KBM-7 (cell line): ENCODE results near the gene OR4F17.
"Not testable (repeated sequence)": the region's sequence is repeated elsewhere in the genome, so short reads cannot be mapped to it uniquely, and the experiment has no call there.

Source experiments
- DNase-seq: peaks from one replicate; pipeline ENCODE4 v3.0.0-alpha.2; 2015
- in situ Hi-C: fragments of 300-500 bp; cut with MboI; formaldehyde crosslinking; loops from 2 replicates; pipeline ENCODE4 v1.14.3; 2020; ENCODE audit warnings: low sequenced_read_pairs, low pct_unique_long_range_greater_than_20kb, mixed read lengths

Gene OR4F17, protein sequence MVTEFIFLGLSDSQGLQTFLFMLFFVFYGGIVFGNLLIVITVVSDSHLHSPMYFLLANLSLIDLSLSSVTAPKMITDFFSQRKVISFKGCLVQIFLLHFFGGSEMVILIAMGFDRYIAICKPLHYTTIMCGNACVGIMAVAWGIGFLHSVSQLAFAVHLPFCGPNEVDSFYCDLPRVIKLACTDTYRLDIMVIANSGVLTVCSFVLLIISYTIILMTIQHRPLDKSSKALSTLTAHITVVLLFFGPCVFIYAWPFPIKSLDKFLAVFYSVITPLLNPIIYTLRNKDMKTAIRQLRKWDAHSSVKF

DNA sequence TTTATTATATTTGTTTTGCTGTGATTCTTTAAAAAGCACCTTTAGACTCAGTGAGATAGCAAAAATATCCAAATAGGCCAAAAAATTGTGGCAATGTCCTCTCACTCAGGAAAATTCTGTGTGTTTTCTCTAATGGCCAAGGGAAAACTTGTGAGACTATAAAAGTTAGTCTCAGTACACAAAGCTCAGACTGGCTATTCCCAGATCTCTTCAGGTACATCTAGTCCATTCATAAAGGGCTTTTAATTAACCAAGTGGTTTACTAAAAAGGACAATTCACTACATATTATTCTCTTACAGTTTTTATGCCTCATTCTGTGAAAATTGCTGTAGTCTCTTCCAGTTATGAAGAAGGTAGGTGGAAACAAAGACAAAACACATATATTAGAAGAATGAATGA lies at the start of gene OR4F17:
TSS of gene OR4F17 (plus strand) at position 301 of the 400 bp plus-strand sequence. CDS start 3,575 bp downstream, outside the sequence.
- not testable (repeated sequence) for DNase-seq

DNA sequence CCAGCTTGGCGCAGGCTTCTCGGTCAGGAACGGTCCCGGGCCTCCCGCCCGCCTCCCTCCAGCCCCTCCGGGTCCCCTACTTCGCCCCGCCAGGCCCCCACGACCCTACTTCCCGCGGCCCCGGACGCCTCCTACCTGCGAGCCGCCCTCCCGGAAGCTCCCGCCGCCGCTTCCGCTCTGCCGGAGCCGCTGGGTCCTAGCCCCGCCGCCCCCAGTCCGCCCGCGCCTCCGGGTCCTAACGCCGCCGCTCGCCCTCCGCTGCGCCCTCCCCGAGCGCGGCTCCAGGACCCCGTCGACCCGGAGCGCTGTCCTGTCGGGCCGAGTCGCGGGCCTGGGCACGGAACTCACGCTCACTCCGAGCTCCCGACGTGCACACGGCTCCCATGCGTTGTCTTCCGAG lies 36.1 kb upstream of the OR4F17 start:
- in situ Hi-C loops, DNase-seq: not testable (repeated sequence)

More for the DNA sequence above, at the start of gene OR4F17:
- in situ Hi-C loops = not testable (repeated sequence)

DNA sequence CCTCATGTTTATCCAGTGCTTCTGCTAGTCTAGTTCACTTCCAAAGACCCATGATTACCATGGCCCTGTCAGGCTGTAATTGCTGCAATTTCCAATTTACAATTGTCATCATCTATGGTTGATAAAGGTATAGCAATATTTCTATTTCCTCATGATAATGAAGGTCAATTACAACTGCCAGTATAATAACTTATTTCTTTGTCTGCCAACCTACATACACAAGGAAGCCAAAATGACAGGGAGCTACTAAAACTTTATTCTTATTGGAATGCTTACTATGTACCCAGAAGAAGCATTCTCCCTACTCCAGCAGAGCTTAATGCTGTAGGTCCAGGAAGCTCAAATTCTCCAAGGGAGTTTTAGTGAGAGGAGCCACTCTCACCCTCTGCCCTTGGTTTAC lies 24.0 kb upstream of the OR4F17 start:
- in situ Hi-C loops, DNase-seq: not testable (repeated sequence)

DNA sequence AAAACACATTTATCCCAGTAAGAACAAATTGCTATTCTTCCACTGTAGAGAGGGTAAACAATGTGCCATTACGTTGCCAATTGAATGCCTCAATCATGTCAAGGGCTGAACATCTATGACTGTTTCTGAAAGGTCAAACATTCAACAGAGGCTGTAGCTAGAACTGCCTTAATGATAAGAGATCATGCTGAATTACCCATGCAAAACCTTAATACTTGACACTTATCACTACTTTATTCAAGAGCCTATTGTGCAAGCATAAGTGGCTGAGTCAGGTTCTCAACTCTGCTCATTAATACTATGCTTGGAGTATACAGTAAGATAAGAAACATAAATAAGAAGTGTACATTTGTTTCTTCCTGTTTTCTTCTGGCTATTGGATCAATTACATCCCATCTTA lies 23.3 kb upstream of the OR4F17 start:
- in situ Hi-C loops, DNase-seq: not testable (repeated sequence)

DNA sequence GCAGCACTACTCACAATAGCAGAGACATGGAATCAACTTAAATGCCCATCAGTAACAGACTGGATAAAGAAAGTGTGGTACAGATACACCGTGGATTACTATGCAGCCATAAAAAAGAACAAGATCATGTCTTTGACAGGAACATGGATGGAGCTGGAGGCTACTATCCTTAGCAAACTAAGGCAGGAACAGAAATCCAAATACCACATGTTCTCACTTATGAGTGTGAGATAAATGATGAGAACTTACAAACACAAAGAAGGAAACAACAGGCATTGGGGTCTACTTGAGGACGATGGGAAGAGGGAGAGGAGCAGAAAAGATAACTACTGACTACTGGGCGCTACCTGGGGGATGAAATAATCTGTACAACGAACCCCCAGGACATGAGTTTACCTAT lies 16.2 kb upstream of the OR4F17 start:
- in situ Hi-C loops, DNase-seq: not testable (repeated sequence)

DNA sequence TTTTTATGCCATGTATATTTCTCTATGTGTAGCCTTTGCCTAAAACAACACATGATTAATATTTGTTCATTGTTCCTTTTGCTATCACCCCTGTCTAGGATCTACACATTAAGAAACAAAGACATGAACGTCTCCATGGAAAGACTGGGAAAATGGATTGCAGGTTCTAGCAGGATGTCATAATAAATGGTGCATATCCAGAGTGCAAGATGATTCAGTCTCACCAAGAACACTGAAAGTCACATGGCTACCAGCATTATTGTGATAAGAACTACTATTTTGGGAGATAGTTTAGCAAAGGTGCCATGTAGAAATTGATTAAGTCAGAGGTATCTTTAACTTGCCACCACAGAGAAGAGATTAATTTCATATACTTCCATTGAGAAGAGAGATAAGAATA lies 12.1 kb upstream of the OR4F17 start:
- DNase-seq, in situ Hi-C loops: not testable (repeated sequence)

DNA sequence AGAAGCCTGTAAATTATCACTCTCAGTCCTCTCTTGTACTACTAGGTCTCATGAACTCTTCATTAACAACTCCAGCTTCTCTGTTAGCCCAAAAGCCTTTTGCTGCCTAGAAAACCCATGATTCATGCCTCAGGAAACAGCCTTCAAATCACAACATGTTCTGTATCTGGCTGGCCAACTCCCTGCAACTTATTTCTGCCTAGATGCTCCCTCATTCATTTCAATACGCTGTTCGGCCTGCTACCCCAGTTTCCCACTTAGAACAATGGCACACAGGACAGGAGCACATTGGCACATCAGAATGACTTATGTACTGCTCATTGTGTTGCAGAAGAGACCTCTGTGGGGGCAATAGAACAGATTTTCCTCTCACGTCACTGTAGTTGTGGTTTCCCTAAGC lies 9.3 kb upstream of the OR4F17 start:
- DNase-seq, in situ Hi-C loops: not testable (repeated sequence)

DNA sequence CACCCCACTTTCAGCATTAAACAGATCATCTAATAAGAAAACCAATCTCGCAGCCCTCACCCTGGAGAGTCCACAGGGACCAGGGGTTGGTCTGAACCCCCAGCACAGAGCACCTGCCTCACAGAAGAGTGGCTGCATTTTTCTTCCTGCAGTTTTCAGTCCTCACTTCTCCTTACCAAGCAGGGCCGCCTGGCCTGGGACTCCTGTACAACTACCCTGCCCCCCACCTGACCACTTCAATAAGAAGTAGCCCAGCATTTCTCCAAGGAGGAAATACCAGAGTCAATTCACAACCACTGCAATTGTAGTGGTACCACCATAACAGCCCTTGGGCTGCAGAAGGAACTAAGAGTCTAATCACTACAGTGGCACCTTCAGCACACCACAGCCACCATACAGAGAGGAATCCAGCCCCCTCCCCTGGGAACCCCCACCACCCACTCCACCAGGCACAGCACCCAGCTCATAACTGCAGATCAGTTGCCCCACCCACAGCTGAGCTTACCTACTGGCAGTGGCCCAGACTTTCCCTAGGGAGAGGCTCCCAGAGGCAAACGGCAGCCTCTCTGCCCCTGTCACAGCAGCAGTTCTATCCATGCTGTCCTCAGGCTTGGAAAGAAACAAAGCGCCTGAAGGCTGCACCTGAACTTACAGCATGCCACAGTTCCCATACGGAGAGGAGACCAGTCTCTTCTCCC lies 13.7 kb downstream of the OR4F17 start:
- DNase-seq, in situ Hi-C loops: not testable (repeated sequence)
